SK-N-SH treated with all-trans-retinoic acid at 6 μM for 48 hours (cell line): Measurements from ENCODE around the gene PCSK5.

Experiments
- ARNTL ChIP-seq: fragments of 450-650 bp; formaldehyde crosslinking; IDR thresholded peaks from 2 replicates; pipeline ENCODE4 v1.5.0; 2020; ENCODE audit warnings: low read depth, mild to moderate bottlenecking, moderate library complexity, borderline replicate concordance
- ZNF565 ChIP-seq: fragments of 450-650 bp; formaldehyde crosslinking; conservative IDR thresholded peaks from 2 replicates; pipeline ENCODE4 v1.5.0; 2020; ENCODE audit warnings: low read depth, mild to moderate bottlenecking, moderate library complexity
- TF ChIP-seq, protein P1 (sequence below): fragments of 250-450 bp; sonication (Bioruptor Pico); IDR thresholded peaks from 2 replicates; pipeline ENCODE4 v1.8.0; 2020; ENCODE audit warnings: mild to moderate bottlenecking, moderate library complexity, borderline replicate concordance

DNA sequence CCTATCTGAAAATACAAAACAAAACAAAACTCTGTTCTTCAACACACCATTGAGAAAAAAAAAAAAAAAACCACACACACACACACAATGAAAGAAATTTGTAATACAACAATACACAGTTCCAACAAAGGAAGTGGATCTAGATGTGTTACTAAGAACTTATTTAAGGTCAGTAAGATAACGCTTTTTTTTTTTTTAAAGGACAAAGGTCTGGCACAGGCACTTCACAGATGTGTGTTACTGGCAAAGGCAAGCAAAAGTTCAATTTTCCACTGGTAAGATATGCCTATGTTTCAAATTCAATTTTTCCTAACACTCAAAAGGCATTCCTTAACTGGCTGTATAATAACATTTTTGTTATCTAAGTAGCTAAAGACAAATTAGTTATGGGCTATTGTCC is 500.2 kb downstream of the PCSK5 start:
- no peak for TF ChIP-seq ZNF565 (CRISPR knock-in tag)
- TF ChIP-seq, protein P1, sequence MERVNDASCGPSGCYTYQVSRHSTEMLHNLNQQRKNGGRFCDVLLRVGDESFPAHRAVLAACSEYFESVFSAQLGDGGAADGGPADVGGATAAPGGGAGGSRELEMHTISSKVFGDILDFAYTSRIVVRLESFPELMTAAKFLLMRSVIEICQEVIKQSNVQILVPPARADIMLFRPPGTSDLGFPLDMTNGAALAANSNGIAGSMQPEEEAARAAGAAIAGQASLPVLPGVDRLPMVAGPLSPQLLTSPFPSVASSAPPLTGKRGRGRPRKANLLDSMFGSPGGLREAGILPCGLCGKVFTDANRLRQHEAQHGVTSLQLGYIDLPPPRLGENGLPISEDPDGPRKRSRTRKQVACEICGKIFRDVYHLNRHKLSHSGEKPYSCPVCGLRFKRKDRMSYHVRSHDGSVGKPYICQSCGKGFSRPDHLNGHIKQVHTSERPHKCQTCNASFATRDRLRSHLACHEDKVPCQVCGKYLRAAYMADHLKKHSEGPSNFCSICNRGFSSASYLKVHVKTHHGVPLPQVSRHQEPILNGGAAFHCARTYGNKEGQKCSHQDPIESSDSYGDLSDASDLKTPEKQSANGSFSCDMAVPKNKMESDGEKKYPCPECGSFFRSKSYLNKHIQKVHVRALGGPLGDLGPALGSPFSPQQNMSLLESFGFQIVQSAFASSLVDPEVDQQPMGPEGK, result no peak
- TF ChIP-seq ARNTL (CRISPR knock-in tag), result no peak
